Measurements from ENCODE around the gene TENT5A. TPM values are rescaled to one million over a fixed set of nuclear protein-coding genes. Genes with fewer than 3 reads are reported as not detected.
"Not testable (repeated sequence)": the region's sequence is repeated elsewhere in the genome, so short reads cannot be mapped to it uniquely, and the experiment has no call there.

TENT5A gene
- total RNA-seq, 1 experiment from 2014 or later: 5.6 TPM

GRCh38 chr6:81743649-81744048 is 8.8 kb downstream of the TENT5A start:
- CTCF ChIA-PET: no interaction called here
- POLR2A ChIA-PET (ENCODE audit: unreplicated experiment): no interaction called here
- H3K27ac ChIP-seq (ENCODE audit: low read length): no peak overlapping the region

GRCh38 chr6:81741689-81742088 is 10.8 kb downstream of the TENT5A start:
- no peak for TF ChIP-seq EZH2 (IDR thresholded peaks at IDR 0.05; ENCODE audit: low read length, unreplicated experiment)
- TF ChIP-seq CTCF (conservative IDR thresholded peaks at IDR 0.05; ENCODE audit: low read depth, low read length): no peak
- H3K4me3 ChIP-seq (ENCODE audit: low read length): no peak overlapping the region
- H3K9me3 ChIP-seq (ENCODE audit: low read length): no peaks in the 10 kb centered on the region
- no peaks in the 10 kb centered on the region for H4K20me1 ChIP-seq (ENCODE audit: low read length)
- ChIA-PET CTCF (no interaction called here), POLR2A (ENCODE audit: unreplicated experiment) (no interaction called here)
- no peak overlapping the region for H3K9ac ChIP-seq (ENCODE audit: low read length)
- H3F3A ChIP-seq (ENCODE audit: low read length, unreplicated experiment): no peaks in the 10 kb centered on the region
- H3K9me2 ChIP-seq (replicated peaks; ENCODE audit: low read length): no peaks in the 10 kb centered on the region
- no peak for ATAC-seq
- no peak overlapping the region for H2AFZ ChIP-seq (ENCODE audit: low read length)
- H3K4me2 ChIP-seq (ENCODE audit: low read length): no peak overlapping the region
- no TSS peak for BruUV-seq (replicated peaks)
- no peak for DNase-seq
- H3K79me2 ChIP-seq (ENCODE audit: low read length): no peaks in the 10 kb centered on the region
- H3K27ac ChIP-seq (ENCODE audit: low read length): no peak overlapping the region
- H3K36me3 ChIP-seq (ENCODE audit: low read depth, low read length): peaks cover 8% of the 10 kb centered on the region; the same call in 1 of the 2 replicates
- H3K27me3 ChIP-seq (ENCODE audit: low read length): no peaks in the 10 kb centered on the region
- intact Hi-C loops (cut with micrococcal nuclease): no loop called here
- H3K4me1 ChIP-seq (ENCODE audit: insufficient read depth, low read length): peaks cover 7% of the 10 kb centered on the region

More at GRCh38 chr6:81743649-81744048, 8.8 kb downstream of the TENT5A start:
- Histone ChIP-seq H3K9me2 (replicated peaks; ENCODE audit: low read length) (no peaks in the 10 kb centered on the region), H2AFZ (ENCODE audit: low read length) (no peak overlapping the region), H4K20me1 (ENCODE audit: low read length) (no peaks in the 10 kb centered on the region), H3K9ac (ENCODE audit: low read length) (no peak overlapping the region), H3K9me3 (ENCODE audit: low read length) (no peaks in the 10 kb centered on the region), H3F3A (ENCODE audit: low read length, unreplicated experiment) (no peaks in the 10 kb centered on the region), H3K36me3 (ENCODE audit: low read depth, low read length) (peaks cover 11% of the 10 kb centered on the region), H3K4me2 (ENCODE audit: low read length) (no peak overlapping the region), H3K27me3 (ENCODE audit: low read length) (no peaks in the 10 kb centered on the region), H3K79me2 (ENCODE audit: low read length) (peaks cover 15% of the 10 kb centered on the region), H3K4me1 (ENCODE audit: insufficient read depth, low read length) (peaks cover 7% of the 10 kb centered on the region), H3K4me3 (ENCODE audit: low read length) (no peak overlapping the region)
- TF ChIP-seq CTCF (conservative IDR thresholded peaks at IDR 0.05; ENCODE audit: low read depth, low read length) (no peak), EZH2phosphoT487 (IDR thresholded peaks at IDR 0.05; ENCODE audit: borderline replicate concordance, low read length) (no peak), EZH2 (IDR thresholded peaks at IDR 0.05; ENCODE audit: low read length, unreplicated experiment) (no peak)
- intact Hi-C loops (cut with micrococcal nuclease): no loop called here
- DNase-seq: no peak
- ATAC-seq: no peak
- BruUV-seq (replicated peaks): no TSS peak

GRCh38 chr6:81740591-81740990 is 11.9 kb downstream of the TENT5A start:
- H4K20me1 ChIP-seq (ENCODE audit: low read length); H3K9ac ChIP-seq (ENCODE audit: low read length); BruUV-seq (replicated peaks); H3K4me2 ChIP-seq (ENCODE audit: low read length); H3K9me3 ChIP-seq (ENCODE audit: low read length); H2AFZ ChIP-seq (ENCODE audit: low read length); CTCF ChIA-PET; DNase-seq; intact Hi-C loops (cut with micrococcal nuclease); H3F3A ChIP-seq (ENCODE audit: low read length, unreplicated experiment); POLR2A ChIA-PET (ENCODE audit: unreplicated experiment); H3K27me3 ChIP-seq (ENCODE audit: low read length); H3K79me2 ChIP-seq (ENCODE audit: low read length); ATAC-seq; H3K27ac ChIP-seq (ENCODE audit: low read length); H3K36me3 ChIP-seq (ENCODE audit: low read depth, low read length); H3K4me3 ChIP-seq (ENCODE audit: low read length); H3K4me1 ChIP-seq (ENCODE audit: insufficient read depth, low read length); H3K9me2 ChIP-seq (replicated peaks; ENCODE audit: low read length): not testable (repeated sequence)

All from PC-3 (cell line).